ENCODE data around the gene BMP8A.

Gene BMP8A

GRCh38 chr1:39529901-39530535 lies 38.6 kb downstream of the BMP8A start:
- DNase-seq, result no peak

GRCh38 chr1:39531526-39531925 lies 40.1 kb downstream of the BMP8A start:
- no peak for DNase-seq

DNA sequence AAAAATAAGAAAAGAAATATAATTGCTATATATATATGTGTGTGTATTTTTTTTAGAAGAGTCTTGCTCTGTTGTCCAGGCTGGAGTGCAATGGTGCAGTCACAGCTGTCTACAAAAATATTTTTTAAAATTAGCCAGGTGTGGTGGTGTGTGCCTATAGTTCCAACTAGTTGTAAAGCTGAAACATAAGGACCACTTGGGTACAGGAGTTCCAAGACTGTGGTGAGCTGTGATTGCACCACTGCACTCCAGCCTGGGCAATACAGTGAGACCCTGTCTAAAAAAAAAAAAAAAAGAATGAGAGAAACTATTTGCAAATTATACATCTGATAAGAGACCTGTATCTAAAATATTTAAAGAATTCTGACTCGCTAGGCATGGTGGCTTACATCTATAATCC lies 42.0 kb downstream of the BMP8A start:
- DNase-seq, result no peak

DNA sequence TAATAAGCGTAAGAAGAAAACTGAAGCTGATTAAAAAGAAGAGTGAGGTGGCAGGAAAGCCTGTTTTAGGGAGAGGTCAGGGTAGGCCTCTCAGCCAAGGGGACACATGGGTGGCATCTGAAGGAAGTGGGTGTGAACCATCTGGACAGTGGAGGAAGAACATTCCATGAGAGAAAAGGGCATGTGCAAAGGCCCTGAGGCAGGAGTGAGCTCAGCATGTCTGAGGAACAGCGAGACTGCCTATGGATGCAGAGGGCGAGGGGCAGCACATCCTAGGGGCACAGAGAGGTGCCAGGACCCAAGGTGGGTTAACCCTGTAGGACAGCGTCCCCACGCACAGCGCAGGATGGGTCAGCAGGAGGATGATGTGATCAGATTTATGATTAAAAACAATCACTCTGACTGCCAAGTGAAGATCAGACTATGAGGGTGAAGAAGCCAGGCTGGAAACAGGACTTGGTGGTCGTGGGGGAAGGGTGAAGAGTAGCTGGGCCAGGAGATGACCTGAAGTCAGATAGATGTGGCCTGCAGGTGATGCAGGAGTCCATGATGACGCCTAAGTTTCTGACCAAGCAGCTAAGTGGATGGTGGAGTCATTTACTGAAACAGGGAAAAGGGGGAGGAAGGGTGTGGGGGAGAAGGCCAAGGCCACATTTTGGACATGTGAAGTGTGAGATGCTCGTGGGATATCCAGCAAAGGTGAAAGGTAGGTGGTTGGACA lies 47.3 kb downstream of the BMP8A start:
- DNase-seq, result no peak

DNA sequence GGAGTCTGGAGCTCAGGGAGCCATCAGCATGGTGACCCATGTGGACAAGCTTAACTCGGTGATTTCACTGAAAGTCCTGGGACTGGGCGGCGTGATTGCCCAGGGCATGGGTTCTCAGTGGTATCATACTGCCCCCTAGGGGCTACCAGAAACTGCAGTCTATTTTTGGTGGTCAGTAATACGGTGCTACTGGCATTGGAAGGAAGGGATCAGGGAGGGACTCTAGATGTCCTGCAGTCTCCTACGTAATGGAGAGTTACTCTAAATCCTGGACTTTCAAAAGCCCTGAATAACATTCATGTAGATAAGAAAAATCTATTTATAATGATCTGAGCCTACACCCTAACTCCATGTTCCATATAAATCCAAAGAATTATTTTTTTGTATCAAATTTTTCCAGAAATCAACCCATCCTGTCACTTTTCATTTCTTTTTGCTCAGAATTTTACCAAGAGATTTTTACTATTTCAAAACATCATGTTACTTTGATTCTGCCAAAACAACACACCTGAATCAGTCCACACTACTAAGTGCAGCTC lies 47.9 kb downstream of the BMP8A start:
- peak; percentile 55 for DNase-seq

DNA sequence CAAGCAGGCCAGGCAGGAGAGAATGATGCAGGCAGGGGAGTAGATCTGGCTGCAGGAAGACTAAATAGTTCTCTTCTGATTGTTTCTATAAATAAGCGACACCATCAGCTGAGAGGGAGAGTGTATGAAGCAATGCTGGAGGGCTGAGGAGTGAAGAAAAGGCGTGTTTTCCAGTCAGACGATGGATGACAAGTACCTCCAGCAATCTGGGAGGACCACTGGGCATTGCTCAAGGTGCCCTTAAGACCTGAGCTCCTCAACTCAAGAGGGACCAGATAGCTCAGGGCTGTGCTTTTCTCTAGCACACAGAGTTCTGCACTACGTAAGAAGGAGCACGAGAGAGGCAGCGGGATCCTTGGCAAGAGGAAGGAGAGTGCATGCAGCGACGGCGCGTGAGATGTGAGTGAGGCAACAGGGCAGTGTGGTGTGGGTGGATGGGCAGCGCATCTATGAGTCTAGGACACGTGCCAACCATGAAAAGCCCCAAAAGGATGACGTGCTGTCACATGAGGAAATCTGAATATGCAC lies 49.1 kb downstream of the BMP8A start:
- no peak for DNase-seq

GRCh38 chr1:39542924-39543323 lies 51.5 kb downstream of the BMP8A start:
- DNase-seq, result no peak

DNA sequence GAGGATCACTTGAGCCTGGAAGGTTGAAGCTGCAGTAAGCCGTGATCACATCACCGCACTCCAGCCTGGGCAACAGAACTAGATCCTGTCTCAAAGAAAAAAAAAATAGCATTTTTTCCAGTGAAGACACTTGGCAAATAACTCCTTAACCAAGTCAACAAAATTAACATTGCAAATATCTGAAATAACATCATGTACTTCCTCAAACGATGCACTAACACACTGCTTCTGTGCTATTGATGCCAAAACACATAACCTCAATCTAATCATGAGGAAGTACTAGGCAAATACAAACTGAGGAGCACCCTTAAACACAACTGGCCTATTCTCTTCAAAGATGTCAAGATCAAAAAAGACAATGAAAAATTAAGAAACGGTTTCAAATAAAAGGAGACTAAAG lies 52.9 kb downstream of the BMP8A start:
- DNase-seq, result no peak

- DNase-seq, result no peak
These were observed 54.1 kb downstream of the BMP8A start for GRCh38 chr1:39545531-39545930.

DNA sequence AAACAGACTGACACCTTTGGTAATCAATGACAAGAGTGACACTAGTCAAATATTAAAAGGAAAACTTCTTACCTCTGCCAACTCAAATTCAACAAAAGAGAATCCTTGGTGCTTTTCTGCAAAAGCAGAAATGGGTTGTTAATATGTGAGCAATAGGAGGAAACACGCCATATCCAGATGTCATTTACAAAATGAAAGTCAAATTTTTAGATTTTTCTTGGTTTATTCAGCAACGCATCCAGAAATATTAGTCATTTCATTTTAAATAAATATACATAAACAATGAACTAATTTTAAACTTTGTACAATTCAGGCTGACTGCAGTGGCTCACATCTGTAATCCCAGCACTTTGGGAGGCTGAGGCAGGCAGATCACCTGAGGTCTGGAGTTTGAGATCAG lies 62.8 kb downstream of the BMP8A start:
- DNase-seq, result no peak

- DNase-seq, result no peak
These were observed 69.8 kb downstream of the BMP8A start for GRCh38 chr1:39561279-39561678.

GRCh38 chr1:39562886-39563285 lies 71.5 kb downstream of the BMP8A start:
- no peak for DNase-seq

- no peak for DNase-seq
These were observed 72.2 kb downstream of the BMP8A start for GRCh38 chr1:39563669-39564068.

DNA sequence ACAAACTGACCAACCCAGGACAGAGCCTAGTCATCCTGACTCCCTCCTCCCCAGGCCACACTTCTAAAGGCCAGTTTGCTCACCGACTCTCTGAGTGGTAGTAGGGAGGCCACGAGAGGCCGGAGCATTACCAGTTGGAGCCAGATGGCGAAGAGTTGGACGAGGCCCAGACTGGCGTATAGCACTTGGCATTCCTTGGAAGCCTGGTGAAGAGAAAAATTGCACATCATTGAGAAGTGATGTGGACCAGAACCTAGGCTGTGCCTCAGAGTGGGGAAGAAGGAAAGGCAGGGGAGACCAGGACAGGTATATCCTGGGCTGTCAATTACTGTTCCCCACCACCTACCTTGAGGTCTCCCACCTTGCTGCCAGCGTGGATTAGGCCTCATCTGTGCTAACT lies 72.9 kb downstream of the BMP8A start:
- no peak for DNase-seq

DNA sequence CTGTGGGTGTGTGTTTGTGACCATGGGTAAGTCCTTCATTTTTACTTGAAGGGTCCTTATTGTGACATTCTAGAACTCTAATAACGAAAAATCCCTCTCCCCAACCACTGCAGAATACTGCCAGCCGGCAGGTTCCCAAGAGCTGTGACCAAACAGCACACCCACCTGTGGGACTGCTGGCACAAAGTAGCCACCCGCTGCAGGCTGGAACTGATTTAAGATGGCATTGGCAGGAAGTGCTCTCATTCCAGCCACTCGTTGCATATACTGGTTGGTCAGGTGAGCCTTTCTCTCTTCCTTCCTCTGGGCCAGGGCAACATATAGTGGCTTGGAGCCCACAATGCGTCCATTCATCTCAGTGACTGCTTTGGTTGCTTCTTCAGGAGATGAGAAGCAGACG lies 73.5 kb downstream of the BMP8A start:
- DNase-seq, result no peak

DNA sequence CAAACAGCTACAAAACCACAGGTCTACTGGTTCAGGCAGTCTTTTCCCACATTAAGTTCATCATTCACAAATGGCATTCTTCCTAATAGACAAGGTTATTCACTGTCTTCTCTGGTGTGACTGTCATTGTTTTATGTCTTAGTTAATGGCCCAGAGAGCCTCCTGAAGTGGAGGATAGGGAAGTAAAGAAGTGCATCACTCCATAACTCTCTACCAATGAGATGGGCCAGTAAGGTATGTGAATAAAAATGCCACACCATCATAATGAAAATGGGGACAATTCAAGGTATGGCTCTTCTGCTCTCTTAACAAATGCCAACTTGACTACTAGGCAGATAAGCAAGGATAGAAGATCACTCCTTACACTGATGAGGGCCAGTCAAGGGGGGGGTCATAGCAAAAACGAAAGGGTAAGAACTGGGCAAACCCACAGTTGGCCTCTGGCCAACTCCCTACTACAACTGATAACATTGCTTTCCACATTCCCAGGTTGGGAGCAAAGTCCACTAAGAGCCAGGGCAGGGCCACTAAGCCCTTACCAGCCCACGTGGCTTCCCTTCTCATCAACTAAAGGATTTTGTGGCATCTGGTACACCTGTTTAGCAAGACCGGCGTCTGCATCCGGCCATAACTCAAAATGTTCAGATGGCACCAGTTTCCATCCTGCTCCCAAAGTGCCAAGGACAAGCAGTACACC lies 75.2 kb downstream of the BMP8A start:
- no peak for DNase-seq

DNA sequence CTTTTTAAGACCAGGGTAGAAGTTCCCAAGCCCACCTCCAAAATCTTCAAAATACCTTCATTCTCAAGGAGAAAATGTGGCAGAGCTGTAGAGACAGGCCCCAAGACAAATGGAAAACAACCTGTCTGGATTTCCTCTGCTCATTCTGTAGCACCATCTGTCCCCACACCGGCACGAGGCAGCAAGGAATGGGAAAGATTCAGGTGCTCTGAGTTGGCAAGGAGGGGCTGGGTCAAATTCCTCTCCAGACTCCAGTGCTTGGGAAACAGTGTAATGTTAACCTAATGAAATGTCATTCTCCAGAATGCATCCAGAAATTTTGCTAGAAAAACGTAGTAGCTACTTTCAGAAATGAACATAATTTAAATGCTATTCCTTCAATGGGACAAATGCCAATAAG lies 75.9 kb downstream of the BMP8A start:
- DNase-seq, result no peak

- no peak for DNase-seq
These were observed 76.8 kb downstream of the BMP8A start for GRCh38 chr1:39568208-39568607.

GRCh38 chr1:39569034-39569433 lies 77.6 kb downstream of the BMP8A start:
- no peak for DNase-seq

- no peak for DNase-seq
These were observed 79.2 kb downstream of the BMP8A start for GRCh38 chr1:39570477-39571177.

DNA sequence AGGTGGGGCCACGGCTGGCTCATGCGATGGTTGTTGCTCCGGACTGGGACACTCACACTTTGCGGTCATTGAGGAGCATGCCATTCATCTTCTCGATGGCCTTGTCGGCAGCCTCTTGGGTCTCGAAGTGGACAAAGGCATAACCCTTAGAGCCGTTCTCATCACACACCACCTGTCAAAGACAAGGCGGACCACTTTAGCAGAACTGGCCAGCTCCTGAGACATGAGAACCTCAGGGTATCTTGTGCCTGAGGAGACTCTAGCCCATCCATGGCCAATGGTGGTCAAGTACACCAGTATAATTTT lies 79.7 kb downstream of the BMP8A start:
- DNase-seq, result no peak

DNA sequence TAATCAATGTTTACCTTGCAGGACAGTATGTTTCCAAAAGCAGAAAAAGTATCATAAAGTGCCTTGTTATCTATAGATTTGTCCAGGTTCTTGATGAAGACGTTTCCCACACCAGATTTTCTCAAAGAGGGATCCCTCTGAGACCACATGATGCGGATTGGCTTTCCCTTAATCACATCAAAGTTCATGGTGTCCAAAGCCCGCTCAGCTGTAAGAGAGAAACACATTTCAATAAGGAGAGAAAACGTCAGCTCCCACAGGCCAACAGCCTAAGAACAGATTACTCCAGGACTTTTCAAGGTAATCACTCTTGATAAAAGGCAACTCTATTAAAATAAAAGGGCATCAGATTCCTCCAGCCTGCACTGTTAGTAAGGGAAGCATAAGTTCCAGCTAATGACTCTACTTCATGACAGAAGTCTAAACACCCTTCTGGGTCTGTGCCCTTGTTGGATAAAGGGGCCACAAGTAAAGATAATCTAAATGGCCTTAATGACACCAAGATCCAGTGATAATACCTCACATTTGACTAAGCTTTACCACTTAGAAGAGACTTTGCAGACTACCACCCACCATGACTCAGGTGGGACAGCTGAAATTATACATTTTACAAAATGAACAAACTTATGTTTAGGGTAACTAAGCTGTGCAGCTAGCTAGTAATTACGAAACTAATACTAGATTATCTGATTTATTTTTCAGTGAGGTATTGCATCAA lies 81.1 kb downstream of the BMP8A start:
- no peak for DNase-seq

DNA sequence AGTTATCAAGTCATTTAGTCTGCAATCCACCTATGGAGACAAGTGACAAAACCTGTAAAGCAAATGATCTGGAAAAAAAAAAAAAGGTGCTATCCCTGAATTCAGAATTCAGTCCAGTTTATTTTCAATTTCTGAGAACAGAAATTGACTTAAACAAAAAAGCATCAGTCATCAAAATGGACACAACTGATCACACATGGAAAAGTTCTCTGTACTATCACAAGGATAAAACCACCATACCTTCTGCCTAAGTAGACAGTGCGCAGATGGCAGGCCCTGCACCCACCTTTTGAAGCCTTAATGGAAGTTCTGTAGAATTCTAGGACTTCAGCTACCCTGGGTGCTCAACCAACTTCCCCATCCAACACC lies 81.6 kb downstream of the BMP8A start:
- DNase-seq, result no peak

Measured in retina (tissue), 1 donor.